ENCODE data around the gene ZC3H12A.

Gene ZC3H12A

GRCh38 chr1:37455516-37455915 lies 18.9 kb upstream of the ZC3H12A start:
- DNase-seq (ENCODE audit: low spot score): no peak

- DNase-seq (ENCODE audit: low spot score): no peak
Measured at GRCh38 chr1:37456614-37457013, 17.8 kb upstream of the ZC3H12A start.

- DNase-seq (ENCODE audit: low spot score): no peak
Measured at GRCh38 chr1:37458551-37458950, 15.8 kb upstream of the ZC3H12A start.

GRCh38 chr1:37461698-37462436 lies 12.5 kb upstream of the ZC3H12A start:
- no peak for DNase-seq (ENCODE audit: low spot score)

DNA sequence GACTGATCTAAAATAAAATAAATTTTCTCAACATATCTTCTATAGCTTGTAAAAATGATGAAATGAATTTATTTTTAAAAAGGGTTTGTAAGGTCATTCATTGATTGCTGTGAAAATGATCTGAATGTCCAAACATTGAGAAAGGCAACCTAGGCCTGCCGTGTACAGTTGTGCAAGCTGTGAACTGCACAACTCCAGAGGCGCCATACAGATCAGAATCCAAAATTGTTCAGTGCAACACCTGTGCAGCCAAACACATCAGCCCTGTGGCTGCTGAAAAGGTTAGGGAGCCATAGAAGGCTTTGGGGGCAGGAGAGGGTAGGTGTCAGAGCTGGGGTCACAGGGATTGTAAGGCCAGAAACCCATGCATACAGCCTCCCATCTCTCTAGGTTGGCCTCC lies 9.9 kb upstream of the ZC3H12A start:
- DNase-seq (ENCODE audit: low spot score): no peak

DNA sequence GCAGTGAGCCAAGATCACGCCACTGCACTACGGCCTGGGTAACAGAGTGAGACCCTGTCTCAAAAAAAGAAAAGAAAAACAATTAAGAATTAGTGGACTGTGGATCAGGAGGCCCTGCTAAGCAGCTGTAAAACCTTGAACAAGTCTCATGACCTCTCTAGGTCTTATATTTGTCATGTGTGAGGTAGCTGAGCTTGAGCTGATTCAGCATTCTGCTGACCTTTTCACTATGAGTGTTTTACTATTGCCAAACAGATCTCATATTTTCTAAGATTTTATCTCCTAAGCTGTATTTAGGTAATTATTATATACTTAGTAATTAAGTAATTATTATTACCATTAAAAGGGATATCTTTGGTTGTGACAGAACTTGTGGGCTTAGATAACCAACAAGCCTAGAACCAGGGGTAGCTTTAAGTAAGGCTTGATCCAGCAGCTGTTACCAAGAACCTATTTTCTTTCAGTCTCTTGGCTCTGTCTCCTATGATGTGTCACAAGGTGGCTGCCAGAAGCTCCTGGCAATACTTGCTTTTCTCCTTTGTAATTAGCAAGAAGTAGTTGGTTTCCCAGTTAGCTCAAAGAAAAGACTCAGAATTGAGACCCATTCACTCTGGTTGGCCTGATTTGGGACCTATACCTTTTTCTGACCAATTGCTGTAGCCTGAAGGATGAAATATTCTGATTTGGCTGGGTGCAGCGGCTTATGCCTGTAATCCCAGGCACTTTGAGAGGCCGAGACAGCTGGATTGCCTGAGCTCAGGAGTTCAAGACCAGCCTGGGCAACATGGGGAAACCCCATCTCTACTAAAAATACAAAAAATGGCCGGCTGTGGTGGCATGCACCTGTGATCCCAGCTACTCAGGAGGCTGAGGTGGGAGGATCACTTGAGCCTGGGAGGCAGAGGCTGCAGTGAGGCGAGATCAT lies 8.5 kb upstream of the ZC3H12A start:
- DNase-seq (ENCODE audit: low spot score): no peak

- no peak for DNase-seq (ENCODE audit: low spot score)
Measured at GRCh38 chr1:37468037-37468436, 6.3 kb upstream of the ZC3H12A start.

DNA sequence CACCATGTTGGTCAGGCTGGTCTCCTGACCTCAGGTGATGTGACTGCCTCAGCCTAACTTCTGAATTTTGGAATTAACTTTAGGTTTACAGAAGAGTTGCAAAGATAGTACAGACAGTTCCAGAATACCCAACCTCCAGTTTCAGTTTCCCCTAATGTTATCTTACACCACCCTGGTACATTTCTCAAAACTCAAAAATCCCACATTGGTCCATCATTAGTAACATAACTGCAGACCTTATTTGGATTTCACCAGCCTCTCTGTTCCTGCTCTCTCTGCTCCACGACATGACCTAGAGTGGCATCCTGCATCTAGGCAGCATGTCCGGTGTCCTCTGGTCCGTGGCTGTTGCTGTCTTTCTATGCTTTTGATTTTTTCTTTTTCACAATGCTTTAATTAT lies 5.0 kb upstream of the ZC3H12A start:
- DNase-seq (ENCODE audit: low spot score): no peak

DNA sequence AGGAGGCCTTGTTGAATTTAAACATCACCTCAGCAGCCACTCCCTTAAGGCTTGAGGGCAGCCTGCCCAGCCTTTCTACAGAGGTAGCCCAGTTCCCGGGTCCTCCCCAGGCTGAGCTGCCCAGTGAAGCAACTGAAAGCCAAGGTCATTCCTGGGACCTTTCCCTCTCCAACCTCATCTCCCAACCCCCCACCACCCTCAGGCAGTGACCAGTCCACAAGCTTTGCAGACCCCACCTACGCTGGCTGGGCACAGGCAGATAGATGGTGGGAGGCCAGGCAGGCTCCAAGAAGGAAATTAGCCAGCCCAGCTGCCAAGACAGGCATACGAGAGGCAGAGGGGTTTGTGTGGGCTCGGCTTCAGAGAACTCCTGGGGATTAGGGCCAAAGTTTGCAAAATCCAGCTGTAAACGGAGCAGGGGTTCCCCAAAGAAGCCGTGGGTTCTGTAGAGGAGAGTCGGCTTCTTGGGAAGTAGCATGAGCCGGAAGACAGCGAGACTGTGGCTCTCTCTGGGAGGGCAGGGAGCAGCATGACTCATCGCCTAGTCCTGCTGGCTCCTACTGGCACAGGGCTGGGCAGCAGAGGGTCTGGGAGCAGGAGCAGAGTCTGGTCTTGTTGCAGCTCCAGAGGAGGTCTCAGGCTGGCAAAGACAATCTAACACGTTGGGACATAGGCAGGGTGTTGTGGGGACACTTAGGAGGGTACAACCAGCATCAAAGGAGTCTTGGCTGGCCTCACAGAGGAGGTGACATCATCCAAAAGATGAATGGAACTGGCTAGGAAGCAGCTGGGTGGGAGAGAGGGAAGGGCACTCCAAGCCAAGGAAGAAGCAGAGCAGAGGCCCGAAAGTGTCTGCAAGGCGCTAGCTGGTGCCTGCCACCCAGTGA lies 2.8 kb upstream of the ZC3H12A start:
- DNase-seq (ENCODE audit: low spot score): peak; percentile 97

DNA sequence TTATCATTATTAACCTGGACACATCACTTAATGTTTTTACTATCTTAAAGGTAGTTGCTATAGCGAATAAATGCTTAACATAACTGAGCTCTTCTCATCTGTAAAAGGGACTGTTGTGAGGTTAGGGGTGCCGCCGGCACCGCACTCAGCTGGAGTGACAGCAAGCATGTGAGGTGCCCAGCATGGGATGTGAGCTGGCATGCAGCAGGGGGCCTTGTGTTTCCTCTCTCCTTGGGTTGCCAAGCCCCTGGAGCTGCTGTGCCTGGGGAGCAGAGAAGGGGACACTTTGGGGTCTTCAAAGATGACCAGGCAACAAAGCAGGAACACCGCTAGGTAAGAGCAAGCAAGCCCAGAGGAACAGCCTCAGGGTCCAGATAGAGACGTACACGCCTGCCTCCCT lies 2.1 kb upstream of the ZC3H12A start:
- no peak for DNase-seq (ENCODE audit: low spot score)

- DNase-seq (ENCODE audit: low spot score): no peak
Measured at GRCh38 chr1:37472994-37473393, 1.4 kb upstream of the ZC3H12A start.

DNA sequence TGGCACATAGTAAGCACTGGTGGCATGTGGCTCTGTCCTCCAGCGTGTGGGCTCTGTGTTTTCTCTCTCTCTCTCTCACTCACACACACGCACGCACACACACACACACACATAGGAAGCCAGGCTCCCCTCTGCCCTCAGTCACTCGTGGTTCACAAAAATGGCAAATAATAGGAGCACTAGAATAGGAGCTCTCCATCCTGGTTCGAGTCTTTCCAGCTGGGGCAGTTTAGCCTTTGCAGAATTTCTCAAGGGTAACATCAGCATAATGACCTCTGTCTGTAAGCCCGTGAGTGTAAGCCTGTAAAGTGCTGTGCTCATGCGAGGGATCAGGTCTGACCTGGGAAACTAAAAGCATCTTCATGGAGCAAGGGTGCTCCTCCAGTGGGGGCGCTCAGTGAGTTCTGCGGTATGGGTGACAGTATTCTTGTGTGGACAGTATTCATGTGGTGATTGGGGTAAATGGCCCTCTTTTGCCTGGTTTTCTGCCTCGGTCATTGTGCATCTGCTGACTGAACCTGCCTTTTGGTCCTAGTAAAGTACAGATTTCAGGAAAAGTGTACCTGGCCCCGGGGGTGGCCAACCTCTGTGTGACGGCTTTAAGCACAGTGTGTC lies 842 bp upstream of the ZC3H12A start:
- DNase-seq (ENCODE audit: low spot score): no peak

DNA sequence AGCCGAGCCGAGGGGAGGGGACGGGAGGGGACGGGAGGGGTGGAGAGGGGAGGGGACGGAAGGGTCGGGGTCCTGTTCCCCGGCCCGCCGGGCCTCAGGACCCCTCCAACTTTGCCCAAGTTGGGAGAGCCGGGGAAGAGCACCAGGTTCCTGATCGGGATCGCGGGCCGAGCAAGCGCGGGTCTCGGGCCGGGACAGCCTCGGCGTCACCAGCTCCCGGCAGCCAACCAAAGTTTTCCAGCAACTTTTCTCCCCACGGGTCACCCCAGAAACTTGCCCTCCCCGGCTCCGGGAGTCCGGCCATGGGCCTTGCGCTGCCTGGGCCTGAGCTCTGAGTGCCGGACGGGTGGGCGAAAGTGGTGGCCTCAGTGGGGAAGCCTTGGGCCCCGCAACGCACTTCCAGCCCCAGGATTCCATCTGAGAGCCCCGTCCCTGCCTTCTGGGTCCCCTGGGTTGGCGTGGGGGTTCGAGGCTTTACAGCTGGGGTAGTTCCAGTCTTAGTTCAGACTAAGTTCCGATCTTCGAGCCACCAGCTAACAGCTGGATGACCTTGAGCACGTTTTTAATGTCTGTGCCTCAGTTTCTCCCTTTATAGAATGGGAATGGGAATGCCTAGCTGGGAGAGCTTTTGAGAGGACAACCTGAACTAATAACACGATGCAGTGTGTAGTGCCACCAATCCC lies 458 bp downstream of the ZC3H12A start:
- DNase-seq (ENCODE audit: low spot score): no peak

DNA sequence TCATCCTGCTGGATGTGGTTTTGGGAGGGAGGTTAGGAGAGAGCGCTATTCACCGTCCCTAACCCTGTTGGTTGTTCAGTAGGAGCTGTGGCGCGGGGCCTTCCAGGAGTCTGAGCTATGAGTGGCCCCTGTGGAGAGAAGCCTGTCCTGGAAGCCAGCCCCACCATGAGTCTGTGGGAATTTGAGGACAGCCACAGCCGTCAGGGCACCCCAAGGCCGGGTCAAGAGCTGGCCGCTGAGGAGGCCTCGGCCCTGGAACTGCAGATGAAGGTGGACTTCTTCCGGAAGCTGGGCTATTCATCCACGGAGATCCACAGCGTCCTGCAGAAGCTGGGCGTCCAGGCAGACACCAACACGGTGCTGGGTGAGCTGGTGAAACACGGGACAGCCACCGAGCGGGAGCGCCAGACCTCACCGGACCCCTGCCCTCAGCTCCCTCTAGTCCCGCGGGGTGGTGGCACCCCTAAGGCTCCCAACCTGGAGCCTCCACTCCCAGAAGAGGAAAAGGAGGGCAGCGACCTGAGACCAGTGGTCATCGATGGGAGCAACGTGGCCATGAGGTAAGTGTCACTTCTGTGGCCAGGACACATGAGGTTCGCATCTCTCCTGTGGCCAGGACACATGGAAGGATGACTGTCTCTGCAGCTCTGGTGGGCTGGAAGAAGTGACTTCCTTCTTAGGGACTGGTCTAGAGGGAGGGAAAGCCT lies 1.2 kb downstream of the ZC3H12A start:
- DNase-seq (ENCODE audit: low spot score): no peak

DNA sequence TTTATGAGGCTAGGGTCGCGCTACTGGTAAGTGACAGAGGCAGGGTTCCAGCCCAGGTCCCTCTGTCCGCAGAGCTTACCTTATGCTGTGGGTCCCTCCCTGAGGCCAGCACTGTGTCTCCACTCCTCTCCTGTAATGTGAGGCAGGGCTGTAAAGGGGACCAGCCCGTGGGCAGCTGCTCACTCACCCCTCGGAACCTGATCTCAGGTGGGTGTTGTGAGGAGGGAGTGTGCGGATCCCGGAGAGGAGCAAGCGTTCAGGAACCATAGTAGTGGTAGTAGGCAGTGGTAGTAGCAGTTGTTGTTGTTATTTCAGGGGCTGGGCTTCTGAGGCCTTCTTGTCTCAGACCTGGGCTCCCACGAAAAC lies 1.7 kb downstream of the ZC3H12A start:
- no peak for DNase-seq (ENCODE audit: low spot score)

DNA sequence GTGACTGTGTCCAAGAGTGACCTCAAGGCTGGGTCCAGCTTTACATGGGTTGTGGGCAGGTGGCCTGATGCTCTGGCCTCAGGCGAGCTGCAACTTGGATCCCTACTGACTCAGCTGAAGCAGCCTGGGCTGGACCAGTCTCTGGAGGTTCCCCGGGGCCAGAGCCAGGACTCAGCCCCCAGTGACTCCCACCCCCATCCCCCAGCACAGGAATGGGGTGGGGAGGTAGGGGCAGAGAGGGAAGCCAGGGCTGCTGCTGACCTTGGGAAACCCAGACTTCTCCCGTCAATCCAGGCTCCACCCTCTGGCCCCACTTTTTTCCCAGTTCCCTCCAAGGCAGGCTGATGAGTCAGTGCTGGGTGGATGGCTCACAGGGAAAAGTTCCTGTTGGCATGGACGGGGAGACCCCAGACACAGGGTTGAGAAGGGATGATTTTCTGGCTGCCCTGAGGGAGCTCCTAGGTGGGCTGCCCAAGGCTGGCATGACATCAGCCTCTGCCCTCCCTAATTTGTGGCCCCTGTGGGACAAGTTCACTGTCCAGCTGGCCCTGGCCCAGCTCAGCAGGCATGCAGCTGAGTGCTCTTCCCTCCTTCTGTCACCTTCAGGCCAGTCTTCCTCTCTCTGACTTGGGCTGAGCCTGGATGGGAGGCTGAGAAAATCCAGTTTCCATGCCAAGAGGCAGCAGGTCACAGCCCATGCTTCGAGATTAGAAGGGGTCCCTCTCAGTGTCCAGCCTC lies 2.2 kb downstream of the ZC3H12A start:
- peak; percentile 91 for DNase-seq (ENCODE audit: low spot score)

DNA sequence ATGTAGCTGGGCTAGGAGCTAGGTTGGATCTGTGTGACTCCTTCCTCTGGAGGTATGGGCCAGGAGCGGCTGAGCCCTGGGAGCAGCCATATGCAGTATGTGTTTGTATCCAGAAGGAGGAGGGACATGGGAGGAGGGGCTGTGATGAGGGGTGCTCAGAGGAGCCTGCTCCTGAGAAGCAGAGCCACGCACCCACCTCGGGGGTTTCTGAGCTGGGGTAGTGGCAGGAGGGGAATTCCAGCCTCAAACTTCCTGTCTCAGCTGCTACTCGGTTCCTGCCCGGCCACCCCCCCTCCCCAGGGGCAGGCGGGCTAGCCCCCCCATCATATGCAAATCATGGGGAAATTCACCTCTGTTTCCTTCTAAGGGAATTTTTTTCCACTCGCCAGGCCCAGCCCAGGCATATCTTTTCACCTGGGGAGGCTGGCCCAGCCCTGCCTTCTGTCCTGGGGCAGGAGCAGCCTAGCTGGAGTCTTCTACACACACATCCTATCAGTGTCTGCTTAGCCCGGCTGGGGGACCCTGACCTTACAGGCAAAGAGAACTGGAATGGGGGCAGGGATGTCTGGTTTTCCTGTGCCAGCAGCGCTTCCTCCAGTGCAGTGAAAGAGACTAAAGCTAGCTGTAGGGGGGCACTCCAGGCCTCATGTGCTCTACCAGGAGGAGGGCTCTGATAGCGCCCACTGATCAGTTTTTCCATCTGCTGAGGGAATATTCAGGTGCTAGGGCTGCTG lies 3.0 kb downstream of the ZC3H12A start:
- no peak for DNase-seq (ENCODE audit: low spot score)

DNA sequence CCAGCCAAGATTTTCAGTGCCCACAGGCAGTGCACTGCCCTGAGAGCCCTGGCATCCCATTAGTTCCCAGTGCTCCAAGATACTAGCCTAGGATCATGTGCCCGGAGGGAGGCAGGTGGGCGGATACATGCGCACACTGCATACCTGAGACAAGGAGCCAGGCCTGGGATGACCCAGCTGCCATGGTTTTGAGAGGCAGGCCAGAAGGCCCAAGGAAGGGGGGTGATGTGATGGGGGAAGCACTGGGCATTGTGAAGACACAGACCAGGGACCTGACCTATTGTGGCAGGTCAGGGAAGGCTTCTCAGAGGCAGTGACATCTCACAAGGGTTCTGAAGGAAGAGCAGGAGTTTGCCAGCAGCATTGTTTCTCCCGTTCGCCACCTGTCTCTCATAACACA lies 3.6 kb downstream of the ZC3H12A start:
- no peak for DNase-seq (ENCODE audit: low spot score)

DNA sequence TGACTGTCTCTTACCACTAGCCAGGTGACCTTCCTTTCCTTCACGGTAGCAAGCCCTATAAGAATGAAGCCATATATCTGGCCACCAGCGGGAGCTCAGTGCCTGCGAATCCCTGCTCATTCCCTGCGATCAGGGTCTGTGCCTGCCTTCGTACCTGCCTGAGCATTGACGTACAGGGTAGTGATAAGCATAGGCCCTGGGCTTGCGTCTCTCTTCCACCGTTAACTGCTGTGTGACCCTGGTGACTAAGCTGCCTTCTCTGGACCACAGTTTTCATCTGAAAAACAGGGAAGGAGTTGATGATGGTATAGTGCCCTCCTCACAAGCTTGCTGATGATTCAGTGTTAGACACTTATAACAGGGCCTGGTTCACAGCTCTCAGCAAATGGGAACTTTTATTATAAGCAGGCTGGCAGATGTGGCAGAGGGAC lies 4.1 kb downstream of the ZC3H12A start:
- no peak for DNase-seq (ENCODE audit: low spot score)
